GM18505 (cell line): Measurements from ENCODE around the gene KIRREL1.

Experiments used
- ATAC-seq: cut with Tn5 transposase; IDR thresholded peaks from one replicate; pipeline ENCODE4 v1.9.1; 2021; ENCODE audit not compliant: unreplicated experiment
- POLR2A ChIP-seq: IDR thresholded peaks from 4 replicates; pipeline ENCODE4 v1.6.1; 2011; ENCODE audit warnings: borderline replicate concordance; ENCODE audit not compliant: insufficient read depth, insufficient read length; ENCODE audit errors: extremely low read depth

The KIRREL1 gene

DNA sequence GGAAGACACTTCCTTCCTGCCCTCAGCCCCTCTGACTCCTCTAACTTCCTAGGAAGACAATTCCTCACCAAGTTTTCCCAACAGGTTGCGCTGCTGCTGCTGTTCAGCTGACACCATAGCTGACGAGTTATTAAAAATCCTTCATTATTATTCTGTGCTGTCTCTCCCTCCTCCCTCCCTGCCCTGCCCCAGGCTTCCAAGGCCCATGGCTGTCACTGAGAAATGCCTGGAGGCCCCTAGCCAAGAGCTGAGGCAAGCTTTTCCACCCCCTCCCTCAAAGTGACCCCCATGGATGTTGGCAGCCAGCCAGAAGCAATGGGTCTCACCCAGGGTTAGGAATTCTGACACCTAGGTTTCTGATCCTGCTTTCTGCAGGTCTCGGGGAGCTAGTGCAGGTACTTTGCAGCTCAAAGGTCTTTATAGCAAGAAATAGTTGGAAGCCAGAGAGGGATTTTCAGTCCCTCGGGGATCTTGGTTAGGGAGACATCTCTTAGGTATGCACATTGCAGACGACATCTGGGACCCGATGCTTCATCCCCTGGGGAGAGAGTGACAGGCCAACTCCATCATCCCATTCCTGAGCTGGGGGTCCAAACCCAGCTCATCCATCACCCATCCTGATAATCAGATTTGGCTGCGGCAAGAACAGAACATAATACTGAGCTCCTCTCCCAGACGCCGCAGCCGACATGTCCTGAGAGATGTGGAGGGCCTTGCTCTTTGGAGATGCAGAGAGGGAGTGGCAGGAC is 65.0 kb downstream of the KIRREL1 start:
- no peak for ATAC-seq
- TF ChIP-seq POLR2A = no peak

DNA sequence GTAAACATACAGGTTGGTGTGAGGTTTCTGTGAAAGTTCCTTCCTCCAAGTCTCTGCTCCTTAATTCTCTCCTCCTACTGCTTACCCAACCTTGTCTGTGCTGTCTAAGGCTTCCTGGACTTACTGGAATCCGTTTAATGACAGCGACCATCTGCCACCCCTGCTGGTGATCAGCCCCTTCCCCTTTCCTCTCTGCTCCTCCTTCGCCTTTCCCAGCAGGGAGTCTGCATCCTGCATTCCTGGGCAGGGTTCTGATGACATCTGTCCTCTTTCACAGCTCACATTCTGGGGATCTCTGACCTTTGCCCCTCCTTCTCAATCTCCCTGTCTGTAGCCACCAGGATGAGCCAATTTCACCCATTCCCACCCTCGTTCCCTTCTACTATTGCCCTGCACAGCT is 66.5 kb downstream of the KIRREL1 start:
- no peak for TF ChIP-seq POLR2A
- no peak for ATAC-seq

DNA sequence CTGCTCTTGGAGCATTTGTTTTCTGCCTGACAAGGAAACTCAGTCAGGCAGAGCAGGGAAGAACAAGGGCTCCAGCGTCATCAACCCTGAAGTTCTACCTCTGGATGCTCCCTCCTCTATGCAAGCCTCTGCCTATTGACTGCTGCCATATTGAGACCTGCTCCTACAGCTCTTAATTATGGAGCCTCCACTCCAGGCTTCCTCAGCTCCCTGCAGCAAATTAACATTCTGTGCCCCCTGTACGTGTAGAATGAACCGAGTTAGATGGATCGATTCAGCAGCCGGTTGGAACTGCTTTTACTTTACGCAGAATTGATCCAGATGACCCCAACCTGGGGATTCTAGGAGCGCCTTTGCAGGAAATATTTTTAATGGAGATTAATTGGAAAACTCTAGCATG is 68.7 kb downstream of the KIRREL1 start:
- ATAC-seq = no peak

DNA sequence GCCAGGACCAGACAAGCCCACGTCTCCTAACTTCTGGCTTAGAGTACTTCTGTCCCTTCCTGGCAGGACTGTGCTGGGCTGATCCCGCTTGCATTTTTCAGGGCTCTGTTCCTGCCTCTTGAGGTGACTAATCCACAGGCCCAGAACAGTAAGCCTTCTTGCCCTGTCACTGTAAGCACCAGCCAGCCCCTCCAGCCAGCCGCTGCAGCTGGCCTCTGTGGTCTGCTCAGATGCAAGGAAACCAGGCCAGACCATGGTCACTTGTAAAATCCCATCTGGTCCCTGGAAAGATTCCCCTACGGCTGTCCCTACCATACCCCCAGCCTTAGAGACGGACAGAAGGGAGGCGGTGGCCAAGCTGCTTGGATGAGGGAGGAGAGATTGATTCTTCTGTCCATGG is 74.2 kb downstream of the KIRREL1 start:
- no peak for ATAC-seq
- TF ChIP-seq POLR2A = no peak

More for the DNA sequence above, 68.7 kb downstream of the KIRREL1 start:
- TF ChIP-seq POLR2A = no peak

DNA sequence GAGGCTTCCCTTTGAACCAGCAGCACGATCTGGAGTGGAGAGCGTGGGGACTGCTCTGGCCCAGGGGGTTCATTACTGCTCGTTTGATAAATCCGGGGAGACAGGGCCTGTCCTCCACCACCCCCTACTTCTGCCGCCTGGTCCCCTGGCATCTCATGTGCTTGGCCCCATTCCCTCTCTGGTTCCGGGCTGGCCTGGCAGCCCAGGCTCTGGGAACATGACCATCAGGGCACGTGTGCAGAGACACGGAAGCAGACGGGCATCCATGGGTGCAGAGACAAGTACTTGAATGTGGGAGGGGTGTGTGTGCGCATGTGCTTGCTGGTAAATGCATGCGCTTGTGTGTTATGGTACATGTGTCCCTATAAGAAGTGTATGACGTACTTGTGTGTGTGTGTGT is 75.5 kb downstream of the KIRREL1 start:
- ATAC-seq = no peak

DNA sequence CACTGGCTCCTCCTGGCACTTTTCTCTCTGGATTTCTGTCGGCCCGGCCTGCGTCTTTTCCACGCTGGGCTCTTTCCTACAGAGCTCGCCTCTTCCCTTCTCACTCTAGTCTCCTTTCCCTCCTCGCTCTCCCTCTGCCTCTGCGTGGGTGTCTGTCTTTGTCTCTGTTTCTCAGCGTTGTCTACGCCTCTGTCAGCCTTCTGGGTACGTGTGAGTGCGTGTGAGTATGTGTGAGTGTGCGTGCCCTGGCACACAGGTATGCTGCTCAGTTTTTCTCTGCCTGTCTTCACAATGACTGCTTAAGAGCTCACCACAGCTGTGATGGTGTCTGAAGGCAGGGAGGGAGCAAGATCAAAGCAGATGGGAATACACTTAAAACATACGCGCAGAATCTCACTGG is 77.7 kb downstream of the KIRREL1 start:
- no peak for ATAC-seq
- no peak for TF ChIP-seq POLR2A

More for the DNA sequence above, 75.5 kb downstream of the KIRREL1 start:
- no peak for TF ChIP-seq POLR2A

DNA sequence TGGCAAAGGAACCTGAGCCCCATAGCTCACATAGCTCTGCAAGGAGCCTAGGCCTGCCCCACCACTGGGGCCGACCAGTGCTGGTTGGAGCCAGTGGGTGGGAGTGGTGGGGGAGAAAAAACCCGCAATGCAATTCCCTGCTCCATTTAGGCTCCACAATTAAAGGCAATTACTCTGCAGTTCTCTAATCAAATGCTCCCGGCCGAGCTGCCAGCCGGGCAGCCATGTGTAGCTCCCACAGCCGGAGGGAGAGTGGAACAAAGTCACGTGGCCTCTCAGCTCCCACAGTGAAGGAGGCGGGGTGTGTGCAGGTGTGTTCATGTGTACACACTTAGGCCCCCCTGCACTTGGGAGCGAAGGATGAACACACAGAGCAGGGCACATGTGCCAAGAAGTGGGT is 81.6 kb downstream of the KIRREL1 start:
- ATAC-seq = no peak
- TF ChIP-seq POLR2A = no peak

DNA sequence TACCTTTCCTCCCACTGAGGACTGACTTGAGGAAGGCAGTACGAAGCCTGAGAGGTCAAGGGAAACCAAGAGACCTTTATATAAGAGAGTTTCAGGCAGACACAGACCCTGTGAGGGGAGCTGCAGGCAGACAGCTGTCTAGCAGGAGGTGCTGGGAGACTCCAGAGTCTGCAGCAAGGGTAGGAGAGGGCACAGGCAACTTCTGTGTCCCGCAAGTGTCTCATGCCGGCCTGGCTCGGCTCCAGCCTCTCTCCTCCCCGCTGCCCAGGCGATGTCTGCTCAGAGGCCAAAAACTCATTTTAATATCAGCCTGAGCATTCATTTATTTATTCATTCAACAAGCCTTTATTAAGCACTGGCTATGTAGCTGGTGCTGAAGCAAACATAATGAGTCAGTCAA is 83.0 kb downstream of the KIRREL1 start:
- ATAC-seq = no peak
- no peak for TF ChIP-seq POLR2A

DNA sequence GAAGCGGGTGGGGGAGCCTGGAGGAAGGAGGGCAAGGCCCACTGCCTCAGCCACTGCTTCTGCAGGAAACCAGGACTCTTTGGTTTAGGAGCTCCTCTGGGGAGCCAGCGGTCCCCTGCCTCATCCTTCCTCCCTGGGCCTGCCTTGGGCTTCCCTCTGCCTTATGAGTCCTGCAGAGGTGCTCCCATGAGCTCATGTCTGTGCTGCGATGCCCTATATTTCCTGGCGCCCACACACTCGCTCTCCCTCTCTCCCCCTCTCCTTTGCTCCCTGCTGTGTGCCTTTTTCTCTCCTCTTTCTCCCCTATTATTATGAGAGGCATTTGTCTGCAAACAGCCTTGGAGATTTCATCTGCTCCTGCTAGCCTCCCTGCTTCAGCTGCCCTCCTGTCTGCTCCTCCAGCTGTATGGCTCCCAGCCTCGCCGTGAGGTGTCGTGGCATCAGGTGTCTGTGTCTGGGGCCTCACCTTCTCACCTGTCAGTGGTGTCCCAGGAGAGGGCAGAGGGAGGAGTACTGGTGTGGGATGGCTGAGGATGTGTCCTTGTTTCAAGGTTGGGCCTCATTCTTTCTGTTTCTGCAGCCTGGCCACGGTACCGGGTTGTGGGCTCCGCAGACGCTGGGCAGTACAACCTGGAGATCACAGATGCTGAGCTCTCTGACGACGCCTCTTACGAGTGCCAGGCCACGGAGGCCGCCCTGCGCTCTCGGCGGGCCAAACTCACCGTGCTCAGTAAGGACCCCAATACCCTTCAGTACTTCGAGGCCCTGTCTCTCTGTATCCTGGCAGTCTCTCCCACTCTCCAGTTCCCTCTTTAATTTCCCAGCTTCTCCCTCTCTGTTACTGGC is 84.2 kb downstream of the KIRREL1 start:
- TF ChIP-seq POLR2A = no peak
- ATAC-seq = no peak

DNA sequence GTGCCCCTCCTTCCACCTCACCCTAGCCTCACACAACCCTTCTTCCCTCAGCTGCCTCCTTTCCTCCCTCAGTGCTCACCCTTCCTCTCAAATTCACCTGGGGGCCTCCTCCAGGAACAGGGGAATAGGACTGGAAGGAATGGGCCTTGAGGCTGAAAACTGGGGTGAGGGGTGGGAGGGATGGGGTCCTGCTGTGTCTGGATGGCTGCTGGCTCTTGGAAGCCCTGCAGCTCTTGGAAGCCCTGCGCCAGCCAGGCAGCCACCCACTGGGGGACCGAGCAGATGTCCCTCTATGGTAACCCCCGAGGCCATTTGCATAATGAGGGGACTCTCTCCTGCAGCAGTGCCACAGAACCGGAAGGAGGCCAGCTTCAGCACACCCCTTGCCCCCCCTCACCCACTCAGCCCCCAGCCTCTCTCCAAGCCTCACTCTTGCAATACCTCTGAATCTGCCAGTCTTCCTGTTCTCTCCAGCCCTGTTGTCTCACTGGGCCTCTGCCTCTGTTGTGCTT is 85.2 kb downstream of the KIRREL1 start:
- no peak for ATAC-seq

DNA sequence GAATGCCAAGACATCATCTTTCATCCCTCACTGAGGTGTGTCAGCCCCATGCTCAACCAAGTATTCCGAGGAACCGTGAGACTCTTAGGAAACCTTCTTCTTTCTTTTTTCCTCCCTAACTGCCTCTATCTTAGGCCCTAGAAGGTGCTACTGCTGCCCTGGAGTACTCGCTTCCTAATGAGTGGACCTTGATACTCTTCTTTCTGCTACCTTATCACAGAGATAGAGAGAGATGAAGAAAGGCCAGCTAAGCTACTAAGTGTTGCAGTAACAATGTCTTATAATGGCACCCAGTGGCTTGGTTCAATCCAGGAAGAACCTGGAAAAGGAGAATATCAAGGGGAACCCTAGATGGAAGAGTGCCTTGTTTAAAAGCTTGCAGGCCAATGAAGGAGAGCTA is 86.6 kb downstream of the KIRREL1 start:
- ATAC-seq = no peak

More for the DNA sequence above, 85.2 kb downstream of the KIRREL1 start:
- TF ChIP-seq POLR2A = no peak

DNA sequence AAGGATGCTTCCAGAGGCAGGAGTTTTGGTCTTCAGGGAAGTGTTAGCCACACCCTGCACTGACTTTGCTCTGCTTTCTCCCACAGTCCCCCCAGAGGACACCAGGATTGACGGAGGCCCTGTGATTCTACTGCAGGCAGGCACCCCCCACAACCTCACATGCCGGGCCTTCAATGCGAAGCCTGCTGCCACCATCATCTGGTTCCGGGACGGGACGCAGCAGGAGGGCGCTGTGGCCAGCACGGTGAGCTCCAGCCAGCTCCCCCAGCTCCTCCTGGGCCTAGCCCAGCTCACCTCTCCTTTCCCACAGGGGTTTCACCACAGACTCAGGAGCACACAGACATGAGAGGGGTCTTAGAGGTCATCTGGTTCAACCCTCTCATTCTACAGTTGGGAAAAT is 90.9 kb downstream of the KIRREL1 start:
- ATAC-seq = no peak
- TF ChIP-seq POLR2A = no peak

More for the DNA sequence above, 86.6 kb downstream of the KIRREL1 start:
- no peak for TF ChIP-seq POLR2A

DNA sequence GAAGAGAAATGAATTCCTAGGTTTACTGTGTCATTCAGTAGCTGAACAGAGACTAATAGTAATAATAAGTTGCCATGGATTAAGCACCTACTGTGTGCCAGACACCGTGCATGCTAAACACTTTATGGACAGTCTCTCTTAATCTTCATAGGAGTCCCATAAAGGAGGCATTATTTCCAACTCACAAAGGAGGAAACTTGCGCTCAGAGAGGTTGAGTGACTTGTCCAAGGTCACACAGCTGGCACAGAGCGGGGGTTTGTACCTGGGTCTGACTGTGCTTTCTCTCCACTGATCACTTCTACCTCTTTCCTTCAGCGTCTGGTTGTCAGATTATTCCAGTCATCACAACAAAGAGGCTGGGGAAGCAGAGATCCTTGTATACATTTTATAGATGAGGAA is 91.3 kb downstream of the KIRREL1 start:
- TF ChIP-seq POLR2A = no peak
- ATAC-seq = no peak
